SW 1271 (cell line): ENCODE measurements around the gene PSMD5.

Experiments
- DNase-seq, 2 experiments: peaks; one replicate each; lab custom pipeline; 2025; lab: John Stamatoyannopoulos, UW

Gene PSMD5

DNA sequence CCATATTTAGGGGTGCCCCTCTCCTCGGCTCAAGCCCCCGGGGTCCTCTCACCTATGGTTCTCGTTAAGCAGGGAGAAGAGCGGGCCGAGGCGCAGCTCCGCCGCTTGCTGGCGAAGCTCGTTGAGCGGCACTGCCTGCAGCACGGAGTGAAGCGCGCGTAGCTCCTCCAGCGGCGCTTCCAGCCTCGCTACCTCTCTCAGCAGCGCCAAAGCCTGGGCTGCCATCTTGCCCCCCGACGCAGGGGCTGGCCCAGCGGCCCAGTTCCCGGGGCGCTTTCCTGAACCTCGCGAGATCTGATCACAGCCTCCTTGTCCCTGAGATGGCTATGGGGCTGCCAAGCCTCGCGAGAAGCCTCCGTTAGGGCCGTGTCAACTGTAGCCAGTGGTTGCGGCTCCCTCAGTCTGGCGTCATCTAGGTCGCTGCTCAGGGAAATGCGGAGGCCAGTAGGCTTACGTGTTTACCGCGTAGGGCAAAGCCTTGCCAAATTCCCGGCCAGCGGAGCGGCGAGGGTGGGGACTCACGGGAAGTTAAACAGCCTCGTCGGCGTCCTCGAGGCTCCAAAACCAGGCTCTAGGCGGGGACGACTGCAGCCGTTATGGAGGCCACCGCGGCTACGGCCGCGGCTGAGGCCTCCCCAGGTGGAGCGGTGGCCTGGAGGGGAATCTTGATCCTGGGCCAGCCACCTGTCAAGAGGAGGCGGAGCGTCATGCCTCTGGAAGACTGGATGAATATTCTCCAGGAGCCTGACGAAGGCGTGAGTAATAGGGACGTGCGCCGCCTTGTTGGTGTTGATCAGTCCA is at the start of gene PSMD5:
TSS of gene PSMD5 (minus strand) at position 238 of the 801 bp plus-strand sequence. CDS start at position 225, 13 bp downstream.
- peak; percentile 99 for DNase-seq

DNA sequence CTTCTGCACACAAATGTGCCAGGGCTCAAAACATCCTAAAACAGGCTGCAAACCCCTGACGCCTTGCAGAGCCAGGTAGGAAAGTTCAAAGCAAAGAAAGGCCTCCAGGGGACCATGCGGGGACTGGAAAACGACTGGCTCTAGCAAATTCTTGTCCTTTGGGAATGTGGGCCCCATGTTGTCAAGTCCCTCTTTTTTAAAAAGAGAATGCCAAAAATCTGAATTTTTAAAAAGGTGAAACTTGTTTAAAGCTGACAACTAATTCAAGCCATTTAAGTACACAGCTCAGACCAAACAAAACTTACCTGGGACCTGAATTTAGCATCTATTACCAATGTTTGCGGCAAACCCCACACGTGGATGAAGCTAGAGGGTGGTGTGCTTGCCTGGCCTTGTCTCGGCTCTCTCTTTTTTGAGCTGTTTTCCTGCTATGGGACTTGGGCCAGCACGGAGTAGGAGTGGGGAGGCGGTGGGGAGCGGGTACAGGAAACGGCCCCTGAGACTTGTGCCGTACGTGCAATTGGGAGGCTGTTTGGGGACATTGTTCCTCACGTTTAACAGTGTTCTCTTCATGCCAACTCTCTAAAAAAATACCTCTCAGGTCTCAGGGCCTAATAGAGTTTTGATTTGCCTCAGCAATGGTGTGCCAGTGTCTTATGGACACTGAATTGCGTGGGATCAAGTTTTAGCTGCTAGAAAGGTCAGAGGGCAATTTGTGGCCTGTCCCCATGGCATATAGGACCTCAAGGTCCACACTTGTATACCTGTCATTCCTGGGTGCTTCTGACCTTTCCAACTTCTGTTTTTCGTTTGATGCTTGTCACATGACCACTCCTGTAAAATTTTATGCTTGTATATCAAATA is 49.4 kb upstream of the PSMD5 start:
- DNase-seq: no peak

- no peak for DNase-seq
These were observed 48.6 kb upstream of the PSMD5 start for GRCh38 chr9:120891245-120891883.

GRCh38 chr9:120890320-120891244 is 47.9 kb upstream of the PSMD5 start:
- no peak for DNase-seq

- DNase-seq: no peak
These were observed 47.0 kb upstream of the PSMD5 start for GRCh38 chr9:120889606-120890271.

DNA sequence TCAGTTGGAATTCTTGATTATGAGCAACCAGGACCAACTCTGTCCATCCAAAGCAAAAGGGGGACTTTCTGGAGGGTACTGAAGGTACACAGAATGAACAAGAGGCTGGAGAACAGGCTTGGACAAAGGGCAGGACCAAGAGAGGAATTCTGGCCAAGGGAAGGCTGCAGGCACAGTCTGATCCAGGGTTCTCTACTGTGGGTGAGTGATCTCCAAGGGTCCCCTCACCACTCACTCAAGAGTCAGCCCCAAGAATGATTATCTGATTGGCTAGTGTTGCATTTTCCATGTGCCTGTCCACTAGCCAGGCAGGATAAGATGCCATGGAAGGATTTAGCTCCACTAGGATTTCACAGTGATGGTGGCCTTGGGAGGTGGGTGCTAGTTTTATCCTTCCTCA is 45.9 kb upstream of the PSMD5 start:
- DNase-seq: no peak

DNA sequence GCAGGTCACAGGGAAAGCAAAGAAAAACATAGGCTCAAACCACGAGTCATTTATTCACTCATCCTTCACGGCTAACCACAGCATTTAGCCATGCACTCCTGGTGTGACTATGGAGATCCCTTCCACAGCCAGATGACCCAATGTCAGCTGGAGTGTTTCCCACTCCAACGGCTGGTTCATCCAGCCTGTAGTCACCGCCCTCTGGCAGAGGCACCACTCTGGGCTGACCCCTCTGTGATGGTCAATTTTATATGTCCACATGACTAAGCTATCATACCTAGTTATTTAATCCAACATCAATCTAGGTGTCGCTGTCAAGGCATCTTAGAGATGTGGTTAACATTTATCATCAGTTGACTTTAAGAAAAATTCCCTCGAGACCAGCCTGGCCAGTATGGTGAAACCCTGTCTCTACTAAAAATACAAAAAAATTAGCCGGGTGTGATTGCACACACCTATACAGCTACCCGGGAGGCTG is 43.8 kb upstream of the PSMD5 start:
- DNase-seq: no peak

GRCh38 chr9:120885958-120886357 is 43.2 kb upstream of the PSMD5 start:
- no peak for DNase-seq

DNA sequence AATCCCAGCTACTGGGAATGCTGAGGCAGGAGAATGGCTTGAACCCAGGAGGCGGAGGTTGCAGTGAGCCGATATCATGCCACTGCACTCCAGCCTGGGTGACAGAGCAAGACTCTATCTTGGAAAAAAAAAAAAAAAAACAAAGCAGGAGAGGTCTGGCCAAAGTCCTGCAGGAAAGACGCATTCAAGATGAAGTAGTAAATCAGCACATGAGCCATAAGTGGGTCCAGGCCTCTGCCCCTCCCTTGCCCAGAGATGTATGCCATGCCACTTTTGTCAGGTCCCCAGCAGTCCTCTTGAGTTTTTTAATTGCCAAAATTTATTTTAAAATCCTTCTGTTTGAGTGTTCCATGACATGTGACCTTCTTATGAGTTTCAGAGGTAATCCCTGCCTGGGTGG is 42.7 kb upstream of the PSMD5 start:
- DNase-seq: no peak

DNA sequence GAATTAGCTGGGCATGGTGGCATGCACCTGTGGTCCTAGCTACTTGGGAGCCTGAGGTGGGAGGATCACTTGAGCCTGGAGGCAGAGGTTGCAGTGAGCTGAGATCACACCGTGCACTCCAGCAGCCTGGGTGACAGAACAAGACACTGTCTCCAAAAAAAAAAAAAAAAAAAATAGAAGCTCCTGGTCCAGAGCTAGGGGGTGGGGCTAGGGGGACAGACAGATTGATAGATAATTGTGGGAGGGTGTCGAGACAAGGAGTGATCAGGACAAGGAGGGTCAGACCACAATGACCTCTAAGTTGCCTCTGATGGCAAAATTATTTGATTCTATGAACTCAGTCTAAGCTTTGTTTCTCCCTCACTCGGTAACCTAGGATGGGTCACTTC is 40.9 kb upstream of the PSMD5 start:
- DNase-seq: no peak

DNA sequence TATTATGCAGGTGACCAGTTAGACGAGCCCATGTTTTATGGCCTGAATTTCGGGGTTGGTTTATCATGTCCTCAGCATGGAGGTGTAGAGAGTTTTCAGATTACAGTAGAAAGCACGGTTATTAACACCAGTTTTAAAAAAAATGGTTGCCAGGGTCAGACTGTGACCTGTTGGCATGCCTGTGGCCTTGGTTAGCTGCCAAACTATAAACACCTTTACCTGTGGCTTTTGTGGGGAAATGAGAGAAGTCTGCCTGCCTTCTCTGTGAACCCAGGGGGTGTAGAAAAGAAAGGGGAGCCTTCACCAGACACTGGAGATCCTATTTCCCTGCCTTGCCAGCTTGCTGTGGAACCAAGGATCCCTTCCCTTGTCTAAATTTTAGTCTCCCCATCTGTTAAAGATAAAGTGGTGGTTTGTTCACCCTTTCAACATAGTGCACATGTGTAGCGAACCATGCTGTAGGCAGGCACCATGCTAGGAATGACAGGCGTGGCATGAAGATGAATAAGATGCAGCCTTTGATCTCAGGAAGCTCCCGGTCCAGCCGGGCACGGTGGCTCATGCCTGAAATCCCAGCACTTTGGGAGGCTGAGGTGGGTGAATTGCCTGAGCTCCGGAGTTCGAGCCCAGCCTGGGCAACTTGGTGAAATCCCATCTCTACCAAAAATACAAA is 40.3 kb upstream of the PSMD5 start:
- DNase-seq: no peak

DNA sequence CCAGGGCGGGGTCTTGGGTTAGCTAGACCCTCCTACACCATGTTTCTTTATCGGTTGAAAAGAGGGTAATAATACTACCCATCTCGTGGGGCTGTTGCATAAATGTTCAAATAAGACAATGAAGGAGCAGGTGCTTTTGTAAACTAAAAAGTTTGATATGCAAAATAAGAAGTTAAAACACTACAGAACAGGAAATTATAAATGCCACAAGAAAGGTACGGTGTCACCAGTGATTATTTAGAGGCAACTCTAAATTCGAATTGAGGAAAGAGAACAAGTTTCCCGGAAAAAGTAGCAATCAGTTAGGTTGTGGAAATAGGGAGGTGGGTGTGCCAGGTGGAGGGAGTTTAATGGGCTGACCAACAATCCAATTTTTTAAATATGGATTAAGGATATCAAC is 36.7 kb upstream of the PSMD5 start:
- DNase-seq: no peak

DNA sequence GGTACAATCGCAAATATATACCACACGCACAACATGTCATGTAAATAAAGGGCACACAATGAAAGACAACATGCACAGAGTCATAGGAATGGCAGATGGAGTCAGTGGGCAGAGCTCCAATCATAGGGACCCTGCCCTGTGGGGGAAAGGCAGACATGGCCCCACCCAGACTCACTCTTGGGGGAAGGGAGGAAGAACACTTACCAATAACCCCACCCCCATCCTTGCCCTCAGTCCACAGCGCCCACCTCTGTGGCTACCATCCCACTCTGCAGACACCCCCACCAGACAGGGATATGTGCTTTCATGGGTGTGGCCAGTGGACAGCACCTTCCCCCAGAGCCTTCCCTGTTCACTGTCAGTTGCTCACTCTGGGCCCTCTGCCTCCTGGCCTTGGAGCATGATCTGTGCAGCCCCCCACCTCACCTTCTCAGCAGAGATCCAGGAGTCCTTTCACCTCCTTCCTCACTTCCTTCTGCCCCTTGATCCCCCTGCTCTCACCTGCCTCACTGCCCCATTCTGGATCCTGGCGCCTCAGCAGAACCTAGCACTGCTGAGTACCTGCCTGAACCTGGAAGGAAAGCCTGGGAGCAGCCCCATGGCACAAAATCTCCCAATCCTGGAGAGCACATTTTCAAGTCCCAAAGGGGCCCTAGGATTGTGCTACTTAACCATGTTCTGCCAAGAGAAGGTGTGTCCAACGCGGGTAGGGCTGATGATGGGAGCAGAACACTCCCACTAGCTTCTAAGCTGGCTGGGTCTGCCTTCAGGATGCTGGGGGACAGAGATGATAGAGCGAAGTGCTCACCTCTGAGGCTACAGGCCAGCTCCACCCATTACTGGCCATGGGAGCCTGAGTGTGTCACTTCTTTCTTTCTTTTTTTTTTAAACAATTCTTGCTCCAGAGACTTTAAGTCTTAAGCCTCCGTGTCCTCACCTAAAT is 35.7 kb upstream of the PSMD5 start:
- no peak for DNase-seq

GRCh38 chr9:120877276-120878034 is 34.7 kb upstream of the PSMD5 start:
- DNase-seq: peak; percentile 35 to 66

GRCh38 chr9:120876842-120877240 is 34.1 kb upstream of the PSMD5 start, which contains the start of gene PHF19:
PHF19 (minus strand) TSS chr9:120877188; CDS start chr9:120874741, 2,447 bp downstream.
- peak; percentile 35 to 55 for DNase-seq

- peak; percentile 76 to 88 for DNase-seq
These were observed 33.5 kb upstream of the PSMD5 start for GRCh38 chr9:120875954-120876841.

- no peak for DNase-seq
These were observed 32.9 kb upstream of the PSMD5 start for GRCh38 chr9:120875643-120875953.
